ENCODE measurements around the gene ARHGAP26.

ARHGAP26 gene

GRCh38 chr5:143001764-143002351 is 231.7 kb downstream of the ARHGAP26 start:
- DNase-seq: peak; percentile 37

DNA sequence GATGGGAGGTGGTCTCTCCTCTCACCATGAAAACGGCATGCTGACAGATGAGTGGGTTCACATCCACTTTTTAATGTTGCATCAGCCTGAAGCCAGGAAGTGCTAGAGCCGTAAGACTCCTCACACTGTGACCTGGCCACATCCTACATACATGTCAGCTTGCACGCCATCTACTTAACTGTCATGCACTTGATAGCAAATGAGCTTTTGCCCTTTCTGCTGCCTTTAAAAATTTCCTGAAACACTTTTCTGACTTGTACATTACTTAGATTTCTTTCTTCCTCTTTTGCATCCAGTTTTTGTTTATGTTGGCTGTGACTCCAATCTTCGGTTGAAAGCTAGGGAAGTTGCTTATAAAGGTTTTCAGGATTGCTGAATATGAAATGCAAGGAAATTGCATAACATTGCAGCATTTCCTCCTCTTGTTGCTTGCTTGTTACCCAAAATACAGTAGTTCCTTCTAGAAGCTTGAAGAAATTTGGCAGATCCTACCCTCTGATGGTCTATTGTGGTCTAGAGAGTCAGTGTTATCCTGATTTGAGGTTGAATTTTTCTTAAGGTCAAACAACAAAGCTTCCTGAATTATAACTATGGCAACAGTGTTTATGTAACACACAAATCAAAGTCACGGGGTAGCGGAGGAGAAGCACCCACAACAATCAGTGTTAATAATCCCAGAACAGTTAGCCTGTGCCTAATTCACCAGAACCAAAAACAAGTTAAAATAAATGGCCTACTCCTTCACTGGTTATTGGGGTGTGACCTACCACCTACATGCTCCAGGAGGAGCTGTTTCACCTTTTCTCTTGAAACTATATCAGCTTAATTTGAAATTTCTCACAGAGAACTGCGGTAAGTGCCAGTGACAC is 232.5 kb downstream of the ARHGAP26 start:
- DNase-seq: peak; percentile 71

DNA sequence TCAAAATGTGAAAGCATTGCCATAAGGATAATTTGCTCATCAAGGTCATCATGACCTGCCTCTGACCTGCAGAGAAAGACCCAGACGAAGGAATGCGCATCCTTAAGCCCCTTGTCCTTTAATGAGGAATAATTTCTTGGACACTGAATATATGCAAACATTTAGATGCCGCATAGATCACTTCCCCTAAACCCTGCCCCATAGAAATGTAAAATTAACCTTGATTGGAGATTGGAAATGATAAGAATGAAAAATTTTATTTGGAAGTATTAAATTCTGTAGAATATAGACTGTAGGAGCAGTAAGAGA is 233.1 kb downstream of the ARHGAP26 start:
- no peak for DNase-seq

DNA sequence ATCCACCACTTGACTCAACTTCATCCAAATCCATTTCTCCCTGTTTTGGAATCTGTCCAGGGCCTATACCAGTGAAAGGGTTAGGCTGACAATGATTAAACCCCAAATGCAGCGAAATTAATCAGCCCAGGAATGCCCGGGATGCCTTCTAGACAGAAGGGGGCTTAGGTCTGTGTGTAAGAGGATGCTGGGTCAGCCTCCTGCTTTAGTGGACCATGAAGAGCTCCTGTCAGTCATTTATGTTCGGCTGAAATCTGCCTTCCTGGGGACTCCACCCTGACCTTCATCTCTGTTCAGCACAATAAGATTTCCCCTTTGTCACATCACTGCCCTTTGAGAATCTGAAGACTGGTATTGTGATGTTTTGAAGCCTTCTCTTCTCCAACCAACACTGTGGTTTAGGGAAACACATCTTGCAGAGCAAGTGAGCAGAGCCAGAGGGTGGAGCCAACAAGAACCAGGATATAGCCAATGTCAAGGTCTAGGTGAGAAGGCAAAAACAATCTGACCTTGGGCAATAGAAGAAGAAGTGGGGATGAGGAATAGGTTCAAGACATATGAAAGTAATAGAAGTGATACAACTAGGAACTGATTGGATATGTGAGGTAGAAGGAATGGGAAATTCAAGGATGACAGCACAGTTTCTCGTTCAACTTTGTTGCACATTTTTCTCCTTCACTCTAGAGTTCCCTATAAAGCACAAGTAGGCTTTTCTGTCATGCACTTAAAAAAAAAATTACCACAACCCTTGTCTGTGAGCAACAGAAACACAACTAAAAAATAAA is 234.4 kb downstream of the ARHGAP26 start:
- no peak for DNase-seq

DNA sequence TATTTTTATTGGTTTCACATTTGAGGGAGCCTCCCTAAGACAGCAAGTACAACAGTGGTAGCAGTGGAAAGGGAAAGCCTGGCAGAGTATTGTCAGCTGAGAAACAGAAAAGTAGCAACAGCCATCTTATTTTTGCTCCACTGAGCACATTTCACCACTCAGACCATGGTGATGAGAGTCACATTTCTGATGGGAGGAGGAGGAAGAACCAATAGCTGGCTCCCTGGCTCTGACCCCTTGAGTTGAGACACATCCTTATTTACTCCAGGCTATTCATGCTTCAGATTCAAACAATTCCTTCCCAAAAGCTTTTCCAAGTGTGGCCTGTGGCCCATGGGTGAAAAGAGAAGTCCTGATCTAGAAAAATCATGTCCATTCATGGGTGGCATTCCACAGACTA is 236.3 kb downstream of the ARHGAP26 start:
- no peak for DNase-seq

DNA sequence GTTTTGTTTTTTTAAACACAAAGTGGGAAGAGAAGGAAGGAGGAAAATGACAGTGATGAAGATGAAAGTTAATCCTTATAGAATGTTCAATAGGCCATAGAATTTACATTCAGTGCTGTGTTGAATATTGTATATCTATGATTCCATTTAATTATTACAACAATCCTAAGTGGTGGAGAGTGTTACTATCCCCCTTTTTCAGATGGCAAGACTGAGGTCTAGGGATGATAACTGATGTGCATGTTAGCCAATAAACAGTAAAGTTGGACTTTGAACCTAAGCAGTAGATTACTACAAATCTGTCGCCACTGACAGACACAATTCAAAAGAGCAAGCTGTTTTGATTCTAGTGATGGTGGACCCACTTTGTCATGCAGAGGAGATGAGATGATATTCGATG is 237.9 kb downstream of the ARHGAP26 start:
- no peak for DNase-seq

DNA sequence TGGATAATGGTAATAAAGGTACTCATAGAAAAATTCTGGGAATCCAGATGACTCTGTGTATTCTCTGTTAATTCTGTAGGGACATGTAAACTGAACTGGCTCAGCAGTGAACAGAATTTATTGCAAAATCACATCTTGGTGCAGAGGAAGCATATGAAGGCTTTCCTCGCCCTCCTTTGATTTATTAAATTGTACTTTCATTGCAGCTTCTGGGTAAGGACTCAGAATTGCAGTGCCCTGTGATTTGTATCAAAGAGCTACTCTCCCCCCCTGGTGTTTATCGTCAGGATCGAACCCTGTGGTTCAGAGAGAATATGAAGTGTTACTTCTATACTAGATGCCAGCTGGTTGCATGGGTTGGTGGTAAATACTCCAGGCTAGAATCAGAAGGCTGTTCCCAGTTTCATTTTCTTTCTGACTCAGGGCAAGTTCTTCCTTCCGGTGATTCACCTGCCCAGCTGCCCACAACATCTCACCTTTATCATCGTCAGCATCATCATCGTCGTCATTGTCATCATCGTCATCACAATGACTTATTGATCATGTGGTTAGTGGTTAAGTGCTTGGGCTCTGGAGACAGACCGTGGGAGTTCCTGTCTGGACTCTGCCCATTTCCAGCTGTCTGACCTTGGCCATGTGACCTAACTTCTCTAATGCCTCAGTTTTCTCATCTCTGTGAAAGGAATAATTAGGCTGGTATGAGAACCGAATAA is 238.8 kb downstream of the ARHGAP26 start:
- DNase-seq: peak; percentile 78

- no peak for DNase-seq
Measured at GRCh38 chr5:143010351-143010750, 240.2 kb downstream of the ARHGAP26 start.

- no peak for DNase-seq
Measured at GRCh38 chr5:143011585-143011984, 241.4 kb downstream of the ARHGAP26 start.

DNA sequence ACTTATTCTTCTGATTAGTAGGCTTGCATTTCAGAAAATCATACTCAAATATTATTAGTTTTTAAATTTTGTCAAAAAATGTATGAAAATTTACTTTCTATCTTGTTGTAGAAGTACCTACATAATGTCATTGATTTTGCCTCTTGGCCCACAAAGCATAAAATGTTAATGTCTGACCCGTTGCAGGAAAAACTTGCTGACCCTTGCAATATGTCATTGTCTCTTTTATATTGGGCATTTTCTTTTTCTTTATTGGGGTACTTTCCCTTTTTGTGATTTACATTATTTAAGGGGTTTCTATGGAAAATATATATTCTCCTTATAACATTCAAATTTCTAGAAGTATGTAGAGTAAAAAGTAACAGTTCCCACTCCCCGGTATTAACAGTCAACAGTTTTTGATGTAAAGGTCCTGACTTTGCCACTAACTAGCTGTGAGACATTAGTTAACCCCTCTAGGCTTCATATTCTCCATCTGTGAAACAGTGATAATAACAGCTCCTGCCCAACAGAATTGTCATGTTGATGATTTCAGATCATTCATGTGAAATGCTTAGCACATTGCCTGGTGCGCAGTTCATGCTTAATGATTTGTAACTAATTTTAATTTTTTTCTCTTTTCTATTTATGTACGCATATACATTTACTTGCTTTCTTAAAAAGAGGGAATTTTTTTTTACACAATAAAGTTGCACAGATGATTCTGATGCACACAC is 243.2 kb downstream of the ARHGAP26 start:
- no peak for DNase-seq

GRCh38 chr5:143014017-143014651 is 244.0 kb downstream of the ARHGAP26 start:
- peak; percentile 40 for DNase-seq

GRCh38 chr5:143016777-143017516 is 246.8 kb downstream of the ARHGAP26 start:
- DNase-seq: peak; percentile 60

DNA sequence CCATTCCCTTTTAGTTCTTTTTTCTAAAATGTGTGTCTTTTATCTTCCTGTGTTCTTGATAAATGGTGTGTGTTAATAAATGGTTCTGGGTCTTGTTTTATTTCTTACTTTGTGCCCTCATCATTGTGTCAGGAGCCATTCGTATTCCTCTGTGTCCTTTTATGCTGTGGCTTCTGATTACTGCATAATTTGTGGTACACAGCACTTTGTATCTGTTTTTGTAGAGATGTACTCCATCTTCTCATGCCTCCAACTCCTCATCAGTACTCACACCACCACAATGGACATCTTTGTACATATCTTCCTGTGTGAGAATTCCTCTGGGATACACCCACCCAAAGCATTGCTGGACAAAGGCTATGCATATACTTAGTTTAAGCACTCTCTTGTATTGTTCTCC is 247.4 kb downstream of the ARHGAP26 start:
- DNase-seq: no peak

DNA sequence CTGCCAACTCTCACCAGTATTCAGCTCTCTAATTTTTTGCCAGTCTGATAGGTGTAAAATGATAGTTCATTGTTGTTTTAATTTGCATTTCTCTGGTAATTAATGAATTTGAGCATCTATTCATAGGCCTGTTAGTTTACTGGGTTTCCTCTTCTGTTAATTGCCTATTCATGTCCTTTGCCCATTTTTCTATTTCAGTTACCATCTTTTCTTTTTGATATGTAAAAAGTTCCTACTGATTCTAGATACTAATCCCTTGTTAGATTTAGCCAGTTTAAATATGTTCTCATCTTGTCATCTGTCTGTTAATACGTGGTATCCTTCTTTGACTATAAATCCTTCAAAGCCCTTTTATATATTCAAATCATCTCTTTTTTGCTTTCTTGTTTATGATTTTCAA is 247.8 kb downstream of the ARHGAP26 start:
- no peak for DNase-seq

DNA sequence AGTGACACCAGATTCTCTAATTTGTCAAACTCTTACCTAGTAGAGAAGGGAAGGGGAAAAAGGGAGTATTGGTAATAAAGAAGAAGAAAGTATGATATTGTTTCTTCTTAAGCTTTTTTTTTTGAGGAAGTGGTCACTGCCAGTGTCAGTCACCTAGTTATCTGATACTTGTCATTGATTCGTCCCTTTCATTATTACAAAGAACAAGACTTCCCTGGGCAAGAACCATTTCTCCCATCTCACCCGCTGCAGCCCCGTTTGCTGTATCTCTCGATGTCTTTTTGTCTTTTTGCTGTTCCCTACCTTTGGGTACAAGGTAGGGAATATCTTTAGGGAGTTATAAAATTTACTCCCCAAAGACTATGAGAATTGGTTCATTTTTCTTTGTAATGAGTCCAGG is 249.0 kb downstream of the ARHGAP26 start:
- DNase-seq: no peak

DNA sequence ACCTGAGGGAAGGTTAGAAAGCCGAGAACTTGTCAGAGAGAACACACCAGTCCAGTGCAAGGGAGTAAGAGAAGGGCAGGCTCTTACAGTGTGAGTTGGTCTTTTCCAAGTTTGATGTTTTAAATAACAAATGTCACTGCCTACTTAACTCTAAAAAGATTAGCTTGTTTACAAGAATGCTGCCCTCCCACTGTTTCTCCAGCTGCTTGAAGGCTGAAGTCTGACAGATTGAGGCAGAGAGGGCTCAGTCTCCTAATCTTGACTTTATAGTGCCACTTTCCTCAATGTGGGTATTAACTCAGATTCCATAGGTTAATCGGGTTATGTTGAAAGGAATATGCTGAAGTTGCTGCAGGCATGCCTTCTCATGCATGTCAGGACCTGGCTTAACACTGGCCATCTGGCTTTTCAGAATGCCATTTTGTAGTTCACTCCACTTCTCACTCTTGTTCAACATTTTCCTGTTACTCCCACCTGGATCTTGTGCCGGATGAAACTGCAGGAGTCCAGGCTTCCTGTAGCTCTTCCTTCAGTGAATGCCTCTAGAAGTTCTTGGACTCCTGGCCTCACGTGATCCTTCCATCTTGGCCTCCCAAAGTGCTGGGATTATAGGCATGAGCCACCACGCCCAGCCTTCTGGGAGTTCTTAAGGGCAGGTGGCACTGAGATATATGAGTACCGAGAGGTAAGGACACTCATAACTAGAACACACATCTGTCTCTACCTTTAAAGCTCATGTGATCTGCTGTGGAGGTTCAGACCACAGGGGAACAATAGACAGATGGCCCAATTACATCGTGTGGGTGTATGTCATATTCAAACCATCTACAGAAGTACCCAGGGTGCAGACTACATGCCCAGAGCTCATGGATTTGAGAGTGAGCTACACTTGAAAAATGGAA is 249.7 kb downstream of the ARHGAP26 start:
- no peak for DNase-seq

GRCh38 chr5:143021595-143021994 is 251.4 kb downstream of the ARHGAP26 start:
- no peak for DNase-seq

DNA sequence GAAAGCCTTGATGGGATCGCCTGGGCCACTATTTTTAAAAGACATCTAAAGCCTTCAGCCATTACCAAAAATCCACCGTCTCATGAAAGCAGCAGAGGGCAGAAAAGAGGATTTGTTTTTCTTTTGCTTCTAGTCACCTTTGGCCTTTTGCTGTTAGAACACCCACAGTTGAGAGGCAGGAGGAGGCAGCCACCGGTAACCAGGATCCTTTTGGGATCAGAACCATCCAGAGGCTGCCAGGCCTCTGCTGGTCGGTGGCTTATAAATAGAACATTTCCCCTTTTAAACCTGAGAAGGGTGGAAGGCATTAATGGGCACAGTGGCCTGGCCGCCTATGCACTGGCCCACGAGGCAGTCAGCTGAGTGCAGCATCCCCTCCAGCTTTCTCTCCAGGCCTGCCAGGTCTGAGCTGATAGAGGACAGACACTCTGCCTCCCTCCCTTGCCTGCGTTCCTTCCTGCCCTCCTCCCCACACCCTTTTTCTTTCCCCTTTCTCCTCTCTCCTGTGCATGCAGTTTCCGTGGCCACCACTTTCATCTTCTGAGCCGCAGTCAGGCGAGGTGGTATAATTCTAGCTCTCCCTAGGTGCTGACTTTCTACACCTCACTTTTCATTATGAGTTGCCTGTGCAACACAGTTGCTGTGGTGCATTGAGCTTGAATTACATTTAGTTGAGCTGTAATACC is 253.4 kb downstream of the ARHGAP26 start:
- peak; percentile 21 for DNase-seq

DNA sequence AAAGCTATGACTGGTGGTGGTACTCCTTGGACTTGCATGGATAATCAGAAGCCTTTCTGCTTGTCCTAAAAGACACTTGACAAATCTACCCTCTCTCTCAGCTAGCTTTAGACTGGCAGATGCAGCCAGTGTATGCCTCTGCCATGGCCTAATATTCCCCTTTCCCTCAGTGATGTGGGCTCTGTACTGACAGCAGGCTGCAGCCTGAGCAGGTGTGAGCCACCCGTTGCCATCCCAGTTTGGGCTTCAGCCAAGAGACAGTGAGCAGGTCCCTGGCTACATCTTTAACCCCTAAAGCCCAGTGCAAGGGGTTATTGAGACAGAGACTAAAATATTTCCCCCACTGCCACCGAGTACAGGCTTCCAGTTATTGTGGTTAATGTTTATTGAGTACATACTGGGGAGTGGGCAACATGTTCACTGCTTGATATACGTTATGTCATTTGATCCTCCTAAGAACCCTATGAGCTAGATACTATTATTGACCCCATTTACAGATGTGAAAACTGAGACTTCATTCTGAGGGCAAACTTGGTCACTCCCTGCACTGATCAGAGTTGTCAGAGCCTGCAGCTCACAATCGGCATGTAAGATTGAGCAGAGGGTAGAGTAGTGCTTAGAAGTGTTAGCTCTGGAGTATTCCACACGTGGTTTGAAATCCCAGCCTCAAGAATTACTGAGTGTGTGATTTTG is 254.2 kb downstream of the ARHGAP26 start:
- DNase-seq: no peak
